ENCODE results near the gene RFC2.

RFC2 gene

GRCh38 chr7:74269757-74270277, 15.6 kb upstream of the RFC2 start:
- no peak for TF ChIP-seq CTCF (conservative IDR thresholded peaks at IDR 0.05; ENCODE audit: low read depth, low read length)
- DNase-seq (ENCODE audit: low read depth): peak; percentile 82
- peak overlapping the region; percentile 57 for H3K4me3 ChIP-seq (ENCODE audit: low read depth, low read length)

GRCh38 chr7:74267756-74268565, 13.8 kb upstream of the RFC2 start:
- TF ChIP-seq CTCF (conservative IDR thresholded peaks at IDR 0.05; ENCODE audit: low read depth, low read length): no peak
- no peak overlapping the region for H3K4me3 ChIP-seq (ENCODE audit: low read depth, low read length)
- peak; percentile 44 for DNase-seq (ENCODE audit: low read depth)

GRCh38 chr7:74266191-74266963, 12.2 kb upstream of the RFC2 start:
- H3K4me3 ChIP-seq (ENCODE audit: low read depth, low read length): no peak overlapping the region
- TF ChIP-seq CTCF (conservative IDR thresholded peaks at IDR 0.05; ENCODE audit: low read depth, low read length): no peak
- DNase-seq (ENCODE audit: low read depth): no peak

GRCh38 chr7:74263399-74264120, 9.4 kb upstream of the RFC2 start:
- no peak overlapping the region for H3K4me3 ChIP-seq (ENCODE audit: low read depth, low read length)
- no peak for DNase-seq (ENCODE audit: low read depth)
- TF ChIP-seq CTCF (conservative IDR thresholded peaks at IDR 0.05; ENCODE audit: low read depth, low read length): no peak

DNA sequence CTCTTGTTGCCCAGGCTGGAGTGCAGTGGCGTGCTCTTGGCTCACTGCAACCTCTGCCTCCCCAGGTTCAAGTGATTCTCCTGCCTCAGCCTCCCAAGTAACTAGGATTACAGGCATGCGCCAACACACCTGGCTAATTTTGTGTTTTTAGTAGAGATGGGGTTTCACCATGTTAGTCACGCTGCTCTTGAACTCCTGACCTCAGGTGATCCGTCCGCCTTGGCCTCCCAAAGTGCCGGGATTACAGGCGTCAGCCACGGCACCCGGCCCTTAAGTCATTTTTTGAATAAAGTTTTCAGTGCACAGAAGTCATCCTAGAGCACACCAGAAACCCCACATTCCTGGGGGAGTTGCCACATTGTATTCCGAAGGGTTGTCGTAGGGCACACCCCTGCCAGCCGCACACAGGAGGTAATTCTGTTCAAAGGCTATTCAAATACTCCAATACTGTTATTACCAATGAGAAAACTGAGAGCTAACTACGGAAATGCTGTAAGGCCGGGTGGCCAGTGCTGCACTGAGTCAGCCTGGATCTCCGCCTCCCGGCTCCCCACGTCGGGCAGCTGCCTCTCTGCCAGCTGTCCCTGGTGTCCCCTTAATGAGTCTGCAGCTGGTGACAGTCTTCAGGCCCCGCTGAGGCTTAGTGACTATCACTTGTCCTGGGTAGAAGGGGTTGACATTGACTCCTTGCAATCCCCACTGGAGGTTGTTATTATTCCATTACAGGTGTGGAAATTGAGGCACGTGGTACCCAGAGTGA, 8.6 kb upstream of the RFC2 start:
- DNase-seq (ENCODE audit: low read depth): no peak
- TF ChIP-seq CTCF (conservative IDR thresholded peaks at IDR 0.05; ENCODE audit: low read depth, low read length): no peak
- no peak overlapping the region for H3K4me3 ChIP-seq (ENCODE audit: low read depth, low read length)

DNA sequence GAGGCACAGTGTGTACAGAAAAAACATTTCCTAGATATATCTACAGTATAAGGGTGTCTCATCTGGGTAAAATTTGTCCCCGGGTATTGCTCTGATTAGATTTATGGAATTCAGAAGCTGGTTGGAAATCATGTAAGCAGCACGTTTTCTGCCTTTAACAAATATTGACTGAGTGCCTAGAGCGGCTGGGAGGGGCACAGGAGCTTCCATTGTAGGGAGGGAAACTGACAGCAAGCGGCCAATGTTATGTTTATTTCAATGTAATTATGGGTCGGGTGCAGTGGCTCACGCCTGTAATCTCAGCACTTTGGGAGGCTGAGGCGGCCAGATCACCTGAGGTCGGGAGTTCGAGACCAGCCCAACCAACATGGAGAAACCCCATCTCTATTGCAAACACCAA, 4.4 kb upstream of the RFC2 start:
- no peak for TF ChIP-seq CTCF (conservative IDR thresholded peaks at IDR 0.05; ENCODE audit: low read depth, low read length)
- H3K4me3 ChIP-seq (ENCODE audit: low read depth, low read length): no peak overlapping the region
- DNase-seq (ENCODE audit: low read depth): no peak

All from choroid plexus epithelial cell (primary cell).